ENCODE results near the gene RNF17.

The RNF17 gene

DNA sequence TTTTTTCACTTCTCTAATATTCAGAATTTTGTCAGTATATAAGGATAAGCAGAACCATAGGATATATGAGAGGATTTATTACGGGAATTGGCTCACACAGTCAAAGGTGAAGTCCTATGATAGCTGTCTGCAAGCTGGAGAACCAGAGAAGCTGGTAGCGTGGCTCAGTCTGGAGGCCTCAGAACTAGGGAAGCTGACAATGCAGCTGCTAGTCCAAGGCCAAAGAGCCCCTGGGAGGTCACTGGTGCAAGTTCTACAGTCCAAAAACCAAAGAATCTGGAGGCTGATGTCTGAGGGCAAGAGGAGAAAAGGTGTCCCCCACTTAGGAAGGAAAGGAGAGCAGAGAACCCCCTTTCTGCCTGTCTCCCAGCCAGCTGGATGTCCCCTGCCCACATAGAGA lies 114.4 kb downstream of the RNF17 start:
- H3K4me3 ChIP-seq (ENCODE audit: low read depth, low read length), result no peak overlapping the region
- TF ChIP-seq, protein P1, sequence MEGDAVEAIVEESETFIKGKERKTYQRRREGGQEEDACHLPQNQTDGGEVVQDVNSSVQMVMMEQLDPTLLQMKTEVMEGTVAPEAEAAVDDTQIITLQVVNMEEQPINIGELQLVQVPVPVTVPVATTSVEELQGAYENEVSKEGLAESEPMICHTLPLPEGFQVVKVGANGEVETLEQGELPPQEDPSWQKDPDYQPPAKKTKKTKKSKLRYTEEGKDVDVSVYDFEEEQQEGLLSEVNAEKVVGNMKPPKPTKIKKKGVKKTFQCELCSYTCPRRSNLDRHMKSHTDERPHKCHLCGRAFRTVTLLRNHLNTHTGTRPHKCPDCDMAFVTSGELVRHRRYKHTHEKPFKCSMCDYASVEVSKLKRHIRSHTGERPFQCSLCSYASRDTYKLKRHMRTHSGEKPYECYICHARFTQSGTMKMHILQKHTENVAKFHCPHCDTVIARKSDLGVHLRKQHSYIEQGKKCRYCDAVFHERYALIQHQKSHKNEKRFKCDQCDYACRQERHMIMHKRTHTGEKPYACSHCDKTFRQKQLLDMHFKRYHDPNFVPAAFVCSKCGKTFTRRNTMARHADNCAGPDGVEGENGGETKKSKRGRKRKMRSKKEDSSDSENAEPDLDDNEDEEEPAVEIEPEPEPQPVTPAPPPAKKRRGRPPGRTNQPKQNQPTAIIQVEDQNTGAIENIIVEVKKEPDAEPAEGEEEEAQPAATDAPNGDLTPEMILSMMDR (IDR thresholded peaks at IDR 0.05; ENCODE audit: low read depth, low read length, missing control alignments), result no peak
- in situ Hi-C loops (cut with HindIII; ENCODE audit: low sequenced_read_pairs), result no loop called here
- no peak for DNase-seq (ENCODE audit: low read depth)

DNA sequence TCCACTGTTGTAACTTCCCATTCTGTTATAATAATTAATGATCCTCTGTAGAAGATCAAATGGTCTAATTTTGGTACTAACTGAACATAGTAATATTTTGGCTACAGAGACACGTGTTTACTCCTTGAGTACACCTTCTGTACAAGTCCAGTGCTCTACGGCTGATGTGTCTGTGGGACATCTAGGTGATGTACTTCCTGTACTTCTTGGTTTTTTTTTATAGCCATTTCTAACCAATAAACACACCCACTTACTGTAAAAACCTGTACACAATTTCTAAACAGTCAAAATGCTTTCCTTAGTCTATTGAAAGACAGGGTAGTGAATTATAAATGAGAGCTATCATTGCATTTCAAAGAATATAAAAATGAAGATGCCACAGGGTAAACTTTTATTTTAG lies 118.7 kb downstream of the RNF17 start:
- in situ Hi-C loops (cut with HindIII; ENCODE audit: low sequenced_read_pairs), result no loop called here
- TF ChIP-seq, protein P1 (IDR thresholded peaks at IDR 0.05; ENCODE audit: low read depth, low read length, missing control alignments), result no peak
- H3K4me3 ChIP-seq (ENCODE audit: low read depth, low read length), result no peak overlapping the region
- DNase-seq (ENCODE audit: low read depth), result no peak

DNA sequence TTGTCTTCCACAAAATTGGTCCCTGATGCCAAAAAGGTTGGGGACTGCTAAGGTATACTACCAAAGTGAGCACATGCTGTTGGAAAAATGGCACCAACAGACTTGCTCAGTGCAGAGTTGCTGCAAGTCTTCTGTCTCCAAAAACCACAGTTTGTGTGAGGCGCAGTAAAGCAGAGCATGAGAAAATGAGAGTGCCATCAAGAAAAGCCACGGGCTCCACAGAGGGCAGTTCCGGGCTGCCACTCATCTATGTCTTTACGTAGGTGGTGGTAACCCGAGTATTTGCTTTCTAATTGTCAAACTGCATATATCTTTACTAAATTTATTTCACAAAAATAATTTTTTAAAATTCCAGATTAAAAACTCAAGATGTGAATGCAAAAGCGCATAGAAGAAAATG lies 123.8 kb downstream of the RNF17 start:
- no peak overlapping the region for H3K4me3 ChIP-seq (ENCODE audit: low read depth, low read length)
- TF ChIP-seq, protein P1 (IDR thresholded peaks at IDR 0.05; ENCODE audit: low read depth, low read length, missing control alignments), result no peak
- in situ Hi-C loops (cut with HindIII; ENCODE audit: low sequenced_read_pairs), result no loop called here
- no peak for DNase-seq (ENCODE audit: low read depth)

DNA sequence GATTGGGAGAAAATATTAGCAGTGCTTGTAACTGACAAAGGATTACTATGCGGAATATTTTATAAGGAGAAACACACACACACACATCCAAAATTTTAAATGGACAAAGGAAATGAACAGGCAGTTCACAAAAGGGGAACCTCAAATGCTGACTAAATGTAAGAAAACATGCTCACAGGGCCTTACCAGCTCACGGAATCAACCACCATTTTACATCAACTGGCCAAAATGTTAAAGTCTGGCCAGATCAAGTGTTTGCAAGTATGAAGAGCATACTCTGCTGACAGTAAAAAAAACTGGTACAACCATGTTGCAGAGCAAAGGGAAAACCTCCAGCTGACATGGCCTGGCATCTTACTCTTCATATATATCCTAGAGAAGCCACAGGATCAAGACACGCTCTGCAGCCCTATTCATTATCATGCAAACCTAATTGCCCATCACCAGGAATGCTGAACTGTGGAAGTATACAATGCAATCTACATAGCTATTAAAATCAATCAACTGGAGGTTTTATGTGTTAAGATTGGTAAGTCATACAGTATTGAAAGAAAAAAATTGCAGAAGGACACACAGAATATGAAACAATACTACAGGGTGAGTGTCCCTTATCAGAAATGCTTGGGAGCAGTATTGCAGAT lies 124.4 kb downstream of the RNF17 start:
- H3K4me3 ChIP-seq (ENCODE audit: low read depth, low read length), result no peak overlapping the region
- no peak for DNase-seq (ENCODE audit: low read depth)
- in situ Hi-C loops (cut with HindIII; ENCODE audit: low sequenced_read_pairs), result no loop called here
- TF ChIP-seq, protein P1 (IDR thresholded peaks at IDR 0.05; ENCODE audit: low read depth, low read length, missing control alignments), result no peak

DNA sequence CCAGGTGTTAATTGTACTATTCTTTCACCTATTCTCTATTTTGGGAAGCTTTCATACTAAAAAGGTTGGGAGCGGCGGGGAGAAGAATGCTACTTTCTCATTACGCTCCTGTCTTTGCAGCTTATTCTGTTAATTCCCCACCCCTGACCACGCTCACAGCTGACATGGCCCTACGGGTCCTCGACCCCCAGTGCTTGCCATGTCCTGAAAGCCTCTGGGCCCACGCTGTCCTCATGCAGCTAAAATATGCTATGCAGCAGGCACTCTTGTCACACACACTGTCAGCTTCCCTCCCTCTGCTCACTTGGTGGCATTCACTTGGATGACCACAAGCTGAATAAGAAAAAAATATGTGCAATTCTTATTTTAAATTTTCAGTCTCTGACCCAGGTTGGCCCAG lies 126.3 kb downstream of the RNF17 start:
- DNase-seq (ENCODE audit: low read depth), result no peak
- TF ChIP-seq, protein P1 (IDR thresholded peaks at IDR 0.05; ENCODE audit: low read depth, low read length, missing control alignments), result no peak
- no peak overlapping the region for H3K4me3 ChIP-seq (ENCODE audit: low read depth, low read length)
- in situ Hi-C loops (cut with HindIII; ENCODE audit: low sequenced_read_pairs), result no loop called here

DNA sequence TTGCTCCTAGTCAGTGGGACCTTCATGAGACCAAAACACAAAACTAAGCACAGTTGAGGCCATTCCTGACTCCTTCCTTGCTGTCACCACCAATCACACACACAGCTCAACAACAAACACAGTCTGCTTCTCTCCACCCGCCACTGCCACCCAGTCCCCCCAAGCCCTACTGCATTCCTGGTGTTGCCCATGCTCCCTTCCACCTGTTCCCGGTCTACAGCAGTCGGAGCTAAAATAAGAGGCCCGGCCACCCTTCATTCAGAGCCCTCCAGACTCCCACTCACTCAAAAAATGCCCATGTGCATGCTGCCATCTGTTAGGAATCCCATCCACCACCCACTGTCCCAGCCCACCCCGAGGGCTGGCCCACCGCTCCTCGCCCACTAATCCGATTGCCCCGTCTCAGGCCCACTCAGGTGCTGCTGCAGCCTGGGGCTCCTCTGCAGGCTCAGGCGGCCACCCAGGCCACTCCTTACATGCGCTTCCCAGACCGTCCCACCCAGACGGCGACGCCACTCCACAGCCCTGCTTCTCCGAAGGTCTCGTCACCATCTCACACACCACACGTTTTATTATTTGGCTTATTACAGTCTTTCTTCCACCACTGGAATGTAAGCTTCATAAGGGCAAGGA lies 127.6 kb downstream of the RNF17 start:
- H3K4me3 ChIP-seq (ENCODE audit: low read depth, low read length), result no peak overlapping the region
- no peak for DNase-seq (ENCODE audit: low read depth)
- in situ Hi-C loops (cut with HindIII; ENCODE audit: low sequenced_read_pairs), result no loop called here
- TF ChIP-seq, protein P1 (IDR thresholded peaks at IDR 0.05; ENCODE audit: low read depth, low read length, missing control alignments), result no peak
